ENCODE results near the gene UCK1.
"Not testable (repeated sequence)": the region's sequence is repeated elsewhere in the genome, so short reads cannot be mapped to it uniquely, and the experiment has no call there.

Gene UCK1

GRCh38 chr9:131516930-131517329, 14.1 kb downstream of the UCK1 start:
- no peak overlapping the region for H3K4me3 ChIP-seq (ENCODE audit: insufficient read depth in 1 of 2, low read depth in 1 of 2, low read length in 2 of 2)
- H3K27me3 ChIP-seq (ENCODE audit: control insufficient read depth in 1 of 2, insufficient read depth in 1 of 2, low read length in 2 of 2): no peaks in the 10 kb centered on the region
- H2AK5ac ChIP-seq (ENCODE audit: low read length, severe bottlenecking): no peak overlapping the region
- no peaks in the 10 kb centered on the region for H3K4me1 ChIP-seq (ENCODE audit: control insufficient read depth, insufficient read depth, low read depth, low read length)
- H2BK15ac ChIP-seq (ENCODE audit: low read depth, poor library complexity, severe bottlenecking): no peak overlapping the region
- H3K4ac ChIP-seq (ENCODE audit: low read depth in 1 of 2, low read length in 2 of 2): no peak overlapping the region
- no peak overlapping the region for H2BK5ac ChIP-seq (ENCODE audit: low read depth, low read length, poor library complexity, severe bottlenecking)
- WGBS: 96% methylated on average over 9 of the region's 9 CpGs
- DNase-seq: no peak
- H2BK12ac ChIP-seq (ENCODE audit: low read length in 2 of 2): no peak overlapping the region
- peaks cover 90 to 100% of the 10 kb centered on the region in 2 experiments for H3K36me3 ChIP-seq (ENCODE audit: control insufficient read depth in 1 of 2, insufficient read depth in 2 of 2, low read depth in 1 of 2, low read length in 2 of 2)
- no peak overlapping the region for H3K18ac ChIP-seq (ENCODE audit: low read depth in 1 of 2, low read length in 2 of 2)
- no peak overlapping the region for H4K91ac ChIP-seq (ENCODE audit: low read length)
- H2AFZ ChIP-seq (ENCODE audit: low read depth, low read length): no peak overlapping the region
- H3K14ac ChIP-seq (ENCODE audit: low read length in 2 of 2): no peak overlapping the region
- no peak overlapping the region for H4K8ac ChIP-seq (ENCODE audit: low read length)
- no peak overlapping the region for H3K4me2 ChIP-seq (ENCODE audit: low read length, poor library complexity, severe bottlenecking)
- no peak overlapping the region for H3K9ac ChIP-seq (ENCODE audit: low read length)
- no peak overlapping the region for H2BK120ac ChIP-seq (ENCODE audit: low read depth, low read length)
- no peaks in the 10 kb centered on the region for H3K79me1 ChIP-seq (replicated peaks; ENCODE audit: low read length, poor library complexity, severe bottlenecking)
- H3K23ac ChIP-seq (ENCODE audit: low read length in 2 of 2): no peak overlapping the region
- H3K27ac ChIP-seq (ENCODE audit: low read length, poor library complexity, severe bottlenecking): no peak overlapping the region
- no peaks in the 10 kb centered on the region for H3K9me3 ChIP-seq (ENCODE audit: control insufficient read depth, low read length)

GRCh38 chr9:131516100-131516499, 15.0 kb downstream of the UCK1 start:
- Histone ChIP-seq H2AK5ac (ENCODE audit: low read length, severe bottlenecking) (no peak overlapping the region), H2BK15ac (ENCODE audit: low read depth, poor library complexity, severe bottlenecking) (no peak overlapping the region), H3K36me3 (ENCODE audit: control insufficient read depth in 1 of 2, insufficient read depth in 2 of 2, low read depth in 1 of 2, low read length in 2 of 2) (peaks cover 90 to 100% of the 10 kb centered on the region in 2 experiments), H3K23ac (ENCODE audit: low read length in 2 of 2) (no peak overlapping the region), H3K79me1 (replicated peaks; ENCODE audit: low read length, poor library complexity, severe bottlenecking) (no peaks in the 10 kb centered on the region), H3K4me1 (ENCODE audit: control insufficient read depth, insufficient read depth, low read depth, low read length) (no peaks in the 10 kb centered on the region), H3K9ac (ENCODE audit: low read length) (no peak overlapping the region), H3K27me3 (ENCODE audit: control insufficient read depth in 1 of 2, insufficient read depth in 1 of 2, low read length in 2 of 2) (no peaks in the 10 kb centered on the region), H2BK5ac (ENCODE audit: low read depth, low read length, poor library complexity, severe bottlenecking) (no peak overlapping the region), H2BK12ac (ENCODE audit: low read length in 2 of 2) (no peak overlapping the region), H3K18ac (ENCODE audit: low read depth in 1 of 2, low read length in 2 of 2) (no peak overlapping the region), H3K4me2 (ENCODE audit: low read length, poor library complexity, severe bottlenecking) (no peak overlapping the region), H3K9me3 (ENCODE audit: control insufficient read depth, low read length) (no peaks in the 10 kb centered on the region), H4K91ac (ENCODE audit: low read length) (no peak overlapping the region), H2BK120ac (ENCODE audit: low read depth, low read length) (no peak overlapping the region), H3K4me3 (ENCODE audit: insufficient read depth in 1 of 2, low read depth in 1 of 2, low read length in 2 of 2) (no peak overlapping the region), H2AFZ (ENCODE audit: low read depth, low read length) (no peak overlapping the region), H3K14ac (ENCODE audit: low read length in 2 of 2) (no peak overlapping the region), H4K8ac (ENCODE audit: low read length) (no peak overlapping the region), H3K4ac (ENCODE audit: low read depth in 1 of 2, low read length in 2 of 2) (no peak overlapping the region), H3K27ac (ENCODE audit: low read length, poor library complexity, severe bottlenecking) (no peak overlapping the region)
- DNase-seq: no peak
- 96% methylated on average over 14 of the region's 15 CpGs for WGBS

GRCh38 chr9:131515559-131516031, 15.5 kb downstream of the UCK1 start:
- H3K9me3 ChIP-seq (ENCODE audit: control insufficient read depth, low read length); H2BK5ac ChIP-seq (ENCODE audit: low read depth, low read length, poor library complexity, severe bottlenecking); H2BK15ac ChIP-seq (ENCODE audit: low read depth, poor library complexity, severe bottlenecking); H3K4me1 ChIP-seq (ENCODE audit: control insufficient read depth, insufficient read depth, low read depth, low read length); H2BK12ac ChIP-seq (ENCODE audit: low read length in 2 of 2); H3K4me3 ChIP-seq (ENCODE audit: insufficient read depth in 1 of 2, low read depth in 1 of 2, low read length in 2 of 2); H2AK5ac ChIP-seq (ENCODE audit: low read length, severe bottlenecking); H3K27ac ChIP-seq (ENCODE audit: low read length, poor library complexity, severe bottlenecking); H4K91ac ChIP-seq (ENCODE audit: low read length); H3K18ac ChIP-seq (ENCODE audit: low read depth in 1 of 2, low read length in 2 of 2); H2BK120ac ChIP-seq (ENCODE audit: low read depth, low read length); H3K23ac ChIP-seq (ENCODE audit: low read length in 2 of 2); H3K27me3 ChIP-seq (ENCODE audit: control insufficient read depth in 1 of 2, insufficient read depth in 1 of 2, low read length in 2 of 2); H4K8ac ChIP-seq (ENCODE audit: low read length); H2AFZ ChIP-seq (ENCODE audit: low read depth, low read length); H3K79me1 ChIP-seq (replicated peaks; ENCODE audit: low read length, poor library complexity, severe bottlenecking); DNase-seq; H3K14ac ChIP-seq (ENCODE audit: low read length in 2 of 2); H3K4me2 ChIP-seq (ENCODE audit: low read length, poor library complexity, severe bottlenecking); H3K9ac ChIP-seq (ENCODE audit: low read length); H3K4ac ChIP-seq (ENCODE audit: low read depth in 1 of 2, low read length in 2 of 2): not testable (repeated sequence)
- peaks cover 90 to 100% of the 10 kb centered on the region in 2 experiments for H3K36me3 ChIP-seq (ENCODE audit: control insufficient read depth in 1 of 2, insufficient read depth in 2 of 2, low read depth in 1 of 2, low read length in 2 of 2)
- WGBS: 86% methylated on average over 11 of the region's 12 CpGs

GRCh38 chr9:131513177-131513576, 17.9 kb downstream of the UCK1 start:
- 98% methylated on average over 14 of the region's 15 CpGs for WGBS

More at GRCh38 chr9:131513177-131513576, 17.9 kb downstream of the UCK1 start:
- Histone ChIP-seq H2BK15ac (ENCODE audit: low read depth, poor library complexity, severe bottlenecking) (no peak overlapping the region), H4K91ac (ENCODE audit: low read length) (no peak overlapping the region), H3K4me2 (ENCODE audit: low read length, poor library complexity, severe bottlenecking) (no peak overlapping the region), H4K8ac (ENCODE audit: low read length) (no peak overlapping the region), H3K14ac (ENCODE audit: low read length in 2 of 2) (no peak overlapping the region), H2AFZ (ENCODE audit: low read depth, low read length) (no peak overlapping the region), H3K27me3 (ENCODE audit: control insufficient read depth in 1 of 2, insufficient read depth in 1 of 2, low read length in 2 of 2) (no peaks in the 10 kb centered on the region), H2BK12ac (ENCODE audit: low read length in 2 of 2) (no peak overlapping the region), H3K4ac (ENCODE audit: low read depth in 1 of 2, low read length in 2 of 2) (no peak overlapping the region), H3K36me3 (ENCODE audit: control insufficient read depth in 1 of 2, insufficient read depth in 2 of 2, low read depth in 1 of 2, low read length in 2 of 2) (peaks cover 86 to 90% of the 10 kb centered on the region in 2 experiments), H3K4me3 (ENCODE audit: insufficient read depth in 1 of 2, low read depth in 1 of 2, low read length in 2 of 2) (no peak overlapping the region), H2AK5ac (ENCODE audit: low read length, severe bottlenecking) (no peak overlapping the region), H3K79me1 (replicated peaks; ENCODE audit: low read length, poor library complexity, severe bottlenecking) (peaks cover 1% of the 10 kb centered on the region), H3K18ac (ENCODE audit: low read depth in 1 of 2, low read length in 2 of 2) (no peak overlapping the region), H2BK120ac (ENCODE audit: low read depth, low read length) (no peak overlapping the region), H3K9me3 (ENCODE audit: control insufficient read depth, low read length) (no peaks in the 10 kb centered on the region), H3K4me1 (ENCODE audit: control insufficient read depth, insufficient read depth, low read depth, low read length) (no peaks in the 10 kb centered on the region), H3K27ac (ENCODE audit: low read length, poor library complexity, severe bottlenecking) (no peak overlapping the region), H2BK5ac (ENCODE audit: low read depth, low read length, poor library complexity, severe bottlenecking) (no peak overlapping the region), H3K9ac (ENCODE audit: low read length) (no peak overlapping the region), H3K23ac (ENCODE audit: low read length in 2 of 2) (no peak overlapping the region)
- DNase-seq: no peak

Measured in mesenchymal stem cell (in vitro differentiated cells and primary cell).